ENCODE results near the gene OIT3. TPM values are rescaled to one million over a fixed set of nuclear protein-coding genes. Genes with fewer than 3 reads are reported as not detected.

The OIT3 gene
- total and polyA plus RNA-seq, 4 donors: 0.08 to 0.49 (median 0.28) TPM; not detected in 1

DNA sequence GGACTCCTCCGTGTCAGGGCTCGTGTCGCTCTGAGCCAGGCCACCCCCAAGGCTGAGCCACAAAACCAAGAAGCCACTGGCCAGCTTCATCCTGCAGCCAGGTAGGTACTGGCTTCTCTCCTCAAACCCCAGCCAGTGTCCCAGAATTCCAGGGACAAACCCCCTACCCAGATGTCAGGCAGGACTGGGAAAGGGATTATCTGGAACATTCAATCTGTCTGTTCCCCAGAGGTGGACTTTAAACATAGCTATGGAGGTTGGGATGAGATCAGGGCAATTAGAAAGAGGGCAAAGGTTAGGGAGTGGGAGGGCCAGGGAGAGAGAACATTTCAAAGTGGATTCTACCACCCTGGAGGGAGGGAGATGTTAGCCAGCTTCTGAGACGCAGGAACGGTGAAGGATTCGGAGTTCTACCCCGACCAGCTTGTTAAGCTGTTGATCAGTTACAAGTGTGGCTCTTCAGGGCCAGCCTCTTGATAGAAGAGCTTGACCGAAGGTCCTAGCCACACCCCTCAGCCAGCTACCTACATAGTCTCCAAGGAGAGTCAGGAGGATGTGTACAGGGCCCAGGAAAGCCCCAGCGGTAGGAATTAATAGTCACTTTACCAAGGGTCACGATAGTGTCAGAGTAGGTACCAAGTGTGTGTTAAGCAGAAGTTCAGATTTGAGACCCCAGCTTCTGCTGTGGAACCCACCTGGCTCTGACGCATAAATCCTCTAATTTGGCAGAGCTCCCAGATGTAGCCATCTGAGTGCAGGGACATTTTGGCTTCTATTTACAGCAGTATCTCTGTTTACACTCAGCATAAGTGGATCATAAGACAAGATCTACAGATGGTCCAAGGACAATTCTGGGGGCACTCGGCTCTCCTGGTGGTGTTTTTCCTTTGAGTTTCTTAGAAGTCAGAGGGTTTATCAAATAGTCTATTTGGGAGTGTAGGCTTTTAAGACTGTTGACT is 61.3 kb downstream of the OIT3 start, which contains the start of gene PLA2G12B:
Gene PLA2G12B (minus strand): TSS at position 211 of the 959 bp plus-strand sequence. CDS start 121 bp downstream, at position 90.
- H3K4me3 ChIP-seq: no peak within 1 kb of the TSS
- TF ChIP-seq, protein P1, sequence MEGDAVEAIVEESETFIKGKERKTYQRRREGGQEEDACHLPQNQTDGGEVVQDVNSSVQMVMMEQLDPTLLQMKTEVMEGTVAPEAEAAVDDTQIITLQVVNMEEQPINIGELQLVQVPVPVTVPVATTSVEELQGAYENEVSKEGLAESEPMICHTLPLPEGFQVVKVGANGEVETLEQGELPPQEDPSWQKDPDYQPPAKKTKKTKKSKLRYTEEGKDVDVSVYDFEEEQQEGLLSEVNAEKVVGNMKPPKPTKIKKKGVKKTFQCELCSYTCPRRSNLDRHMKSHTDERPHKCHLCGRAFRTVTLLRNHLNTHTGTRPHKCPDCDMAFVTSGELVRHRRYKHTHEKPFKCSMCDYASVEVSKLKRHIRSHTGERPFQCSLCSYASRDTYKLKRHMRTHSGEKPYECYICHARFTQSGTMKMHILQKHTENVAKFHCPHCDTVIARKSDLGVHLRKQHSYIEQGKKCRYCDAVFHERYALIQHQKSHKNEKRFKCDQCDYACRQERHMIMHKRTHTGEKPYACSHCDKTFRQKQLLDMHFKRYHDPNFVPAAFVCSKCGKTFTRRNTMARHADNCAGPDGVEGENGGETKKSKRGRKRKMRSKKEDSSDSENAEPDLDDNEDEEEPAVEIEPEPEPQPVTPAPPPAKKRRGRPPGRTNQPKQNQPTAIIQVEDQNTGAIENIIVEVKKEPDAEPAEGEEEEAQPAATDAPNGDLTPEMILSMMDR (IDR thresholded peaks at IDR 0.05; ENCODE audit: control extremely low read depth, extremely low read depth): no peak
- peak within 1 kb of the TSS in 1 of 2 donors; percentile 6 for H3K27ac ChIP-seq (ENCODE audit: low read depth in 1 of 2, low read length in 1 of 2)
- H3K9ac ChIP-seq (ENCODE audit: insufficient read depth in 1 of 2, low read length in 2 of 2): no peak within 1 kb of the TSS
- H3K27me3 ChIP-seq (ENCODE audit: control insufficient read depth in 3 of 3, insufficient read depth in 3 of 3, low read length in 2 of 3): no peaks in the 10 kb centered on the region
- peaks cover 0 to 5% (median 0%) of the 10 kb centered on the region in 5 donors for H3K4me1 ChIP-seq (ENCODE audit: control insufficient read depth in 5 of 5, insufficient read depth in 5 of 5, low read length in 5 of 5)
- H3K36me3 ChIP-seq (ENCODE audit: control insufficient read depth in 4 of 4, insufficient read depth in 4 of 4, low read length in 4 of 4): no peaks in the 10 kb centered on the region
- peak; percentile 76 for ATAC-seq (ENCODE audit: insufficient read depth, low FRiP score)
- peak in 2 of 3 donors; percentile 28 to 30 for DNase-seq
- whole genome bisulfite sequencing, 2 donors: 71 to 84% methylated on average over 12 of the region's 12 CpGs
- no peaks in the 10 kb centered on the region for H3K9me3 ChIP-seq (ENCODE audit: control insufficient read depth in 4 of 4, insufficient read depth in 3 of 4, low read length in 3 of 4)

DNA sequence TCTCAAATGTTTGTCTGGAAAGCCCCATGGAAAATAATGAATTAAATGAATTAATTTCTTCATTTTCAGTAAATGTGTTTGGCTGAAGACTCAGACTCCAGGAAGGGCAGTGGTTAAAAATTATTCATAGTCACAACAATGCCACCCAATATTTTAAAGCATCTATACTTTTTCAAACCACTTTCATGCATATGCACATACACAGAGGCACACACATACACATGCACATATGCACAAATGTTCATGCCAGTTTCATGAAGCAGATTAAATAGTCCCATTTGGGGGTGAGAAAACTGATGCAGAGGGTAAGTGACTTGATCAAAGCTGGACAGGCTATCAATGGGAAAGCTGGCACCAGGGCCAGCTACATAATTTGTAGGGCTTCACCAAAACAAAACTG is 62.5 kb downstream of the OIT3 start:
- H3K27ac ChIP-seq (ENCODE audit: low read depth in 1 of 2, low read length in 1 of 2): no peak overlapping the region
- no peaks in the 10 kb centered on the region for H3K9me3 ChIP-seq (ENCODE audit: control insufficient read depth in 4 of 4, insufficient read depth in 3 of 4, low read length in 3 of 4)
- H3K4me1 ChIP-seq (ENCODE audit: control insufficient read depth in 5 of 5, insufficient read depth in 5 of 5, low read length in 5 of 5): peaks cover 0 to 5% (median 0%) of the 10 kb centered on the region in 5 donors
- ATAC-seq (ENCODE audit: insufficient read depth, low FRiP score) (no peak), DNase-seq (no peak)
- H3K9ac ChIP-seq (ENCODE audit: insufficient read depth in 1 of 2, low read length in 2 of 2): no peak overlapping the region
- no peaks in the 10 kb centered on the region for H3K27me3 ChIP-seq (ENCODE audit: control insufficient read depth in 3 of 3, insufficient read depth in 3 of 3, low read length in 2 of 3)
- no peaks in the 10 kb centered on the region for H3K36me3 ChIP-seq (ENCODE audit: control insufficient read depth in 4 of 4, insufficient read depth in 4 of 4, low read length in 4 of 4)
- H3K4me3 ChIP-seq: no peak overlapping the region
- TF ChIP-seq, protein P1 (IDR thresholded peaks at IDR 0.05; ENCODE audit: control extremely low read depth, extremely low read depth): no peak

DNA sequence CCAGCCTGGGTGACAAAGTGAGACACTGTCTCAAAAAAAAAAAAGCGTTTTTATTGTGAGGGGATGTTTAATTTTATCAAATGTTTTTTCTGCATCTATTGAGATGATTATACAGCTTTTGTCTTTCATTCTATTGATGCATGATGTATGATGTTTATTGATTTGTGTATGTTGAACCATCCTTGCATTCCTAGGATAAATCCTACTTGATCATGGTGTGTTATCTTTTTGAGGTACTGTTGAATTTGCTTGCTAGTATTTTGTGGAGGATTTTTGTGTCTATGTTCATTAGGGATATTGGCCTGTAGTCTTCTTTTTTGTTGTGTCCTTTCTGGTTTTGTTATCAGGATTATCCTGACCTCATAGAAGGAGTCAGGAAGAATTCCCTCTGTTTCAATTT is 83.3 kb downstream of the OIT3 start:
- WGBS, 2 donors: 96% methylated on average over 1 of the region's 1 CpG
- no peaks in the 10 kb centered on the region for H3K27me3 ChIP-seq (ENCODE audit: control insufficient read depth in 3 of 3, insufficient read depth in 3 of 3, low read length in 2 of 3)
- peaks cover 0 to 1% (median 0%) of the 10 kb centered on the region in 5 donors for H3K4me1 ChIP-seq (ENCODE audit: control insufficient read depth in 5 of 5, insufficient read depth in 5 of 5, low read length in 5 of 5)
- H3K9ac ChIP-seq (ENCODE audit: insufficient read depth in 1 of 2, low read length in 2 of 2): no peak overlapping the region
- DNase-seq: no peak
- H3K4me3 ChIP-seq: no peak overlapping the region
- TF ChIP-seq, protein P1 (IDR thresholded peaks at IDR 0.05; ENCODE audit: control extremely low read depth, extremely low read depth): no peak
- no peak for ATAC-seq (ENCODE audit: insufficient read depth, low FRiP score)
- H3K9me3 ChIP-seq (ENCODE audit: control insufficient read depth in 4 of 4, insufficient read depth in 3 of 4, low read length in 3 of 4): peaks cover 0 to 10% (median 2%) of the 10 kb centered on the region in 4 donors
- H3K36me3 ChIP-seq (ENCODE audit: control insufficient read depth in 4 of 4, insufficient read depth in 4 of 4, low read length in 4 of 4): no peaks in the 10 kb centered on the region
- no peak overlapping the region for H3K27ac ChIP-seq (ENCODE audit: low read depth in 1 of 2, low read length in 1 of 2)
